SK-N-DZ (cell line): Measurements from ENCODE around the gene PLXNC1.

ENCODE experiments used
- DNase-seq: peaks from one replicate; pipeline ENCODE4 v3.0.0-alpha.2; 2015; ENCODE audit warnings: low spot score

The PLXNC1 gene

GRCh38 chr12:94204499-94205247 is 56.3 kb downstream of the PLXNC1 start:
- no peak for DNase-seq

- no peak for DNase-seq
These were observed 57.4 kb downstream of the PLXNC1 start for GRCh38 chr12:94205822-94206221.

GRCh38 chr12:94206886-94207285 is 58.5 kb downstream of the PLXNC1 start:
- DNase-seq, result no peak

GRCh38 chr12:94207467-94207848 is 59.1 kb downstream of the PLXNC1 start:
- DNase-seq, result no peak

GRCh38 chr12:94207849-94208621 is 59.7 kb downstream of the PLXNC1 start:
- DNase-seq, result no peak

- no peak for DNase-seq
These were observed 60.2 kb downstream of the PLXNC1 start for GRCh38 chr12:94208622-94208966.

GRCh38 chr12:94209240-94209639 is 60.9 kb downstream of the PLXNC1 start:
- no peak for DNase-seq

GRCh38 chr12:94211021-94211420 is 62.6 kb downstream of the PLXNC1 start:
- no peak for DNase-seq

GRCh38 chr12:94218233-94218632 is 69.9 kb downstream of the PLXNC1 start:
- DNase-seq, result no peak

GRCh38 chr12:94219622-94220302 is 71.4 kb downstream of the PLXNC1 start:
- no peak for DNase-seq

- no peak for DNase-seq
These were observed 72.4 kb downstream of the PLXNC1 start for GRCh38 chr12:94220804-94221203.

GRCh38 chr12:94222351-94223084 is 74.1 kb downstream of the PLXNC1 start:
- no peak for DNase-seq

GRCh38 chr12:94223842-94224241 is 75.5 kb downstream of the PLXNC1 start:
- no peak for DNase-seq

- no peak for DNase-seq
These were observed 77.1 kb downstream of the PLXNC1 start for GRCh38 chr12:94225506-94225905.

- DNase-seq, result peak; percentile 61
These were observed 77.7 kb downstream of the PLXNC1 start for GRCh38 chr12:94225947-94226630.

- DNase-seq, result no peak
These were observed 78.7 kb downstream of the PLXNC1 start for GRCh38 chr12:94227066-94227465.

GRCh38 chr12:94228488-94228907 is 80.1 kb downstream of the PLXNC1 start:
- DNase-seq, result no peak

GRCh38 chr12:94229902-94230301 is 81.5 kb downstream of the PLXNC1 start:
- no peak for DNase-seq

GRCh38 chr12:94230357-94230905 is 82.1 kb downstream of the PLXNC1 start:
- no peak for DNase-seq

GRCh38 chr12:94231709-94232108 is 83.3 kb downstream of the PLXNC1 start:
- no peak for DNase-seq

GRCh38 chr12:94235848-94236247 is 87.5 kb downstream of the PLXNC1 start:
- DNase-seq, result no peak
